Retinal pigment epithelial cell (primary cell): Measurements from ENCODE around the gene ZNF423.
"Not testable (repeated sequence)": the region's sequence is repeated elsewhere in the genome, so short reads cannot be mapped to it uniquely, and the experiment has no call there.

Experiments
- DNase-seq: peaks from one replicate; pipeline ENCODE4 v3.0.0-alpha.2; 2010; ENCODE audit warnings: low read depth
- H3K4me3 ChIP-seq: 2 replicates; pipeline ENCODE4 v1.5.1; 2011; ENCODE audit warnings: mild to moderate bottlenecking, low read length, control low read depth, moderate library complexity
- TF ChIP-seq, protein P1 (sequence below): conservative IDR thresholded peaks from 2 replicates; pipeline ENCODE4 v1.5.1; 2011; ENCODE audit warnings: low read depth, low read length, control low read depth, inconsistent platforms

ZNF423 gene

GRCh38 chr16:49515861-49516260 is 340.1 kb downstream of the ZNF423 start:
- TF ChIP-seq, protein P1, sequence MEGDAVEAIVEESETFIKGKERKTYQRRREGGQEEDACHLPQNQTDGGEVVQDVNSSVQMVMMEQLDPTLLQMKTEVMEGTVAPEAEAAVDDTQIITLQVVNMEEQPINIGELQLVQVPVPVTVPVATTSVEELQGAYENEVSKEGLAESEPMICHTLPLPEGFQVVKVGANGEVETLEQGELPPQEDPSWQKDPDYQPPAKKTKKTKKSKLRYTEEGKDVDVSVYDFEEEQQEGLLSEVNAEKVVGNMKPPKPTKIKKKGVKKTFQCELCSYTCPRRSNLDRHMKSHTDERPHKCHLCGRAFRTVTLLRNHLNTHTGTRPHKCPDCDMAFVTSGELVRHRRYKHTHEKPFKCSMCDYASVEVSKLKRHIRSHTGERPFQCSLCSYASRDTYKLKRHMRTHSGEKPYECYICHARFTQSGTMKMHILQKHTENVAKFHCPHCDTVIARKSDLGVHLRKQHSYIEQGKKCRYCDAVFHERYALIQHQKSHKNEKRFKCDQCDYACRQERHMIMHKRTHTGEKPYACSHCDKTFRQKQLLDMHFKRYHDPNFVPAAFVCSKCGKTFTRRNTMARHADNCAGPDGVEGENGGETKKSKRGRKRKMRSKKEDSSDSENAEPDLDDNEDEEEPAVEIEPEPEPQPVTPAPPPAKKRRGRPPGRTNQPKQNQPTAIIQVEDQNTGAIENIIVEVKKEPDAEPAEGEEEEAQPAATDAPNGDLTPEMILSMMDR: no peak
- DNase-seq: no peak
- no peak overlapping the region for H3K4me3 ChIP-seq

- no peak for DNase-seq
- TF ChIP-seq, protein P1: no peak
- H3K4me3 ChIP-seq: no peak overlapping the region
These were observed 340.8 kb downstream of the ZNF423 start for GRCh38 chr16:49515016-49515565.

DNA sequence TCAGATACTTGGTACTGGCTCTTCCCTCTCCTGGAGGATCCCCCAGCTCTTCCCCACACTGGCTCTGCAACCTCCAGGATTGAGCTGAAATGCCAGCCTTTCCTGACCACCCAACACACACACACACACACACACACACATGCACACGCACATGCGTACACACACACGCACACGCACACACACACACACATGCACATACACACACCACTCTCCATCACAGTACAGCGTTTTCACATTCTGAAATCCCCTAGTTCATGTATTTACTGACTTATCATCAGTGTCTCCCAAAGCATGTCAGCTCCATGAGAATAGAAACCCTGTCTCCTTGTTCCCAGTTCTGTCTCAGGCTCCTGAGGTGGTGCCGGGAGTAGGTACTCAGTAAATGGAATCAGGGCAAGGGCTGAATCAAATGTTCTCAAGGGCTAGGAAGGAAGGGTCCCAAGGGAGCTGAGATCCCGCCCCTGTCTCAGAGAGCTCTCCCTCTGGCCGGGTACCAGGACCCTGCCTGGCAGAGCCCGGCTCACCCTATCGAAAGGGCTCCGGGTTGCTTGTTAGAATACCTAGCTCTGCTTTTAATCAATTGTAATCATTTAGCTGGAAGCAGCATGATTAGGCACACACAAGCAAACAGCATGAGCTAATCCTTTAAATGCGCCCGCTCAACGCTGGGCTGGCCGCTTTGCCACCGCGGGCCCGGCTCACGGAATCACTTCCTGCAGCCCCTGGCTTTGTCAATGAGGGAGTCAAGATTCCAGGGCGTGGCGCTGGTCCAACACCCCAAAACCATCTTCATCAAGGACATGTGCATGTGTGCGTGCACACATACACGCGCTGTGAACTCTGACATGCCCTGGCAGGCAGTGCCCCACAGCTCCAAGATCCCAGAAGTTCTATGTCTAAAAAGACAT is 341.6 kb downstream of the ZNF423 start:
- TF ChIP-seq, protein P1: no peak
- no peak for DNase-seq
- no peak overlapping the region for H3K4me3 ChIP-seq

- TF ChIP-seq, protein P1: no peak
- no peak for DNase-seq
- no peak overlapping the region for H3K4me3 ChIP-seq
These were observed 342.9 kb downstream of the ZNF423 start for GRCh38 chr16:49513040-49513439.

DNA sequence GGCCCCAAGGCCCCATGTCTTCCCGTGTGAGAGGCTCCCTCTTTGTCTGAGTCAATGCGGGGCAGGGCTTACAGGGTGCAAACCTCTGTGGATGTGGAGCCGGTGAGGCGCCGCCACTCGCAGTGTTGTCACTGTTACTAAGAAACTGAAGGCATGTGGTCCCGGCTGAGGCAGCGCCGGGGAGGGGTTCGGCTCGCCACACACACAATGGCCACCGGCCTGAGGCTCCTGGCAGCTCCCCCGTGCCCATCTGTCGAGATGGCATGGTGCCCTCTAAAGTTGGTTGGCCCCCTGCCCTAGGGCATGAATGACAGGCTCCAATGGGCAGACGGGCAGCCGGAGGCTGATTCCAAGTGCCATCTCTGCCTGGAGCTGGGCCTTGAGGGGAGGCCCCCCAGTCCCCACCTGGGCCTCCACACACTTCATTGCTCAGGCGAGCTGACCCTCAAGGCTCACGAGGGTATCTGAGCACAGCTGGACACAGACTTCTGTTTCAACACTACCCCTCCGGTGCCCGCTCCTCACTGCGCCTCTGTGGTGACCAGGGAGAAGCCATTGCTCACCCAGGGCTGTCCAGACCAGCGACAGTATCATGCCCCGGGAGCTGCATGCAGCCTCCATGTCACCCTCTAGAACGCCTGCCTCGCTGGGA is 345.1 kb downstream of the ZNF423 start:
- DNase-seq: no peak
- TF ChIP-seq, protein P1: no peak
- no peak overlapping the region for H3K4me3 ChIP-seq

DNA sequence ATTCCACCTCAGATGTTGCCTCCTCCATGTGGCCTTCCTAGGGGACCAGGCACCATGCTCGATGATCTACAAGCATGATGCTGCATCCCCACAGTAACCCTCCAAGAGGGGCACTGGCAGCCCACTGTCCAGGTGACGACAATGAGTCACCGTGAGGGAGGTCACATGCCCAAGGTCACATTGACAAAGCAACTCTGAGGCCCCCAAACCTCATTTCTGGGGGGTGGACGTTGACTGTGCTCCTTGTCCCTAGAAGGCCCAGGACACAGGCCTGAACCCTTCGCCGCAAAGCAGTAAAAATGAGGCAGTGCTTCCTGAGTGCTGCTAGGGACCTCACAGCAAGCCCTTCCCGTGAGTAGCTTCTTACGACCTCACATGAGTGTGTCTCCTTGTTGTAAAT is 345.8 kb downstream of the ZNF423 start:
- no peak overlapping the region for H3K4me3 ChIP-seq
- TF ChIP-seq, protein P1: no peak
- DNase-seq: no peak

- DNase-seq, H3K4me3 ChIP-seq: not testable (repeated sequence)
These were observed 349.6 kb downstream of the ZNF423 start for GRCh38 chr16:49506058-49507013.
